ENCODE results near the gene P2RX2.

GRCh38 chr12:132614861-132615578 is 3.6 kb upstream of the P2RX2 start:
- TF ChIP-seq CTCF (IDR thresholded peaks at IDR 0.05; ENCODE audit: insufficient read depth, low read depth, low read length) (peak; percentile 86), EZH2 (IDR thresholded peaks at IDR 0.05; ENCODE audit: insufficient read depth, low read length) (no peak)

All from astrocyte (in vitro differentiated cells and primary cell).